HG03280 (cell line): ENCODE measurements around the gene BMP6.
"Not testable (repeated sequence)": the region's sequence is repeated elsewhere in the genome, so short reads cannot be mapped to it uniquely, and the experiment has no call there.

Experiments
- ATAC-seq: cut with Tn5 transposase; IDR thresholded peaks from one replicate; pipeline ENCODE4 v1.9.1; 2021; ENCODE audit warnings: mild to moderate bottlenecking, moderate library complexity; ENCODE audit not compliant: unreplicated experiment

BMP6 gene

DNA sequence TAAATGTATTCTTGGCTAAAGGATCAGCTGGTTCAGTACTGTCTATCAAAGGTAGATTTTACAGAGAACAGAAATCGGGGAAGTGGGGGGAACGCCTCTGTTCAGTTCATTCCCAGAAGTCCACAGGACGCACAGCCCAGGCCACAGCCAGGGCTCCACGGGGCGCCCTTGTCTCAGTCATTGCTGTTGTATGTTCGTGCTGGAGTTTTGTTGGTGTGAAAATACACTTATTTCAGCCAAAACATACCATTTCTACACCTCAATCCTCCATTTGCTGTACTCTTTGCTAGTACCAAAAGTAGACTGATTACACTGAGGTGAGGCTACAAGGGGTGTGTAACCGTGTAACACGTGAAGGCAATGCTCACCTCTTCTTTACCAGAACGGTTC is 154.8 kb downstream of the BMP6 start:
- no peak for ATAC-seq

DNA sequence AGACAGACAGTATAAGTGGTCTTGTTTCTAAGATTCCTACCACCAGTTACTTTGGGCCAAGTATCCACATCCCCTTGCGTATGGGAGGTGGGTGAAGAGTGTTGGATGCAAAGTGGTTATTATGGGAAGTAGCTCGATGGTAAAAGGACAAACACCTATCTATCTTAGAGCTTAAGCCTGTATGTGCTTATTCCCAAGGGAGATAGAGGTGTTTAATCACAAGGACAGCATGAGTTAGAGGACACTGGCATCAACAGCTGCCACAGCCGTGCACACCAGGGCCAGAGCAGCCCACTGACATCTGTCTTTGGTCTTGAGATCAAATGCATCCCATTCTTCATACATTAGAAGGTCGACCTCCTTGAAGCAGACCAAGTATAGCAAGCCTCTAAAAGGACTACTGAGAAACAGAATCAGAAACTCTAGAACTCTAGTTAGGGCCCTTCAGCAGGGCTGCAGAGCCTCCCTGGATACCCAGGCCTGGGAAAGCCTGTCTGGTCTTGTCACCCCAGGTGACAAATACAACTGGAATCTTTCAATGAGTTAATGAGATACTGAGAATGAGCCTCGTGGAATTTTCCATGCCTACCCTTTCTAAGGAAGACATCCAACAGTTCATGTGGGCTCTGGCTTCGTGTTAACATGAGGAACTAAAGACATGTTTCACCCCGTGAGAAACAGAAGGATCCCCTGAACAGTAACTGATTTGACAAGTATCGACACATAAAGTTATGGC is 156.0 kb downstream of the BMP6 start:
- no peak for ATAC-seq

DNA sequence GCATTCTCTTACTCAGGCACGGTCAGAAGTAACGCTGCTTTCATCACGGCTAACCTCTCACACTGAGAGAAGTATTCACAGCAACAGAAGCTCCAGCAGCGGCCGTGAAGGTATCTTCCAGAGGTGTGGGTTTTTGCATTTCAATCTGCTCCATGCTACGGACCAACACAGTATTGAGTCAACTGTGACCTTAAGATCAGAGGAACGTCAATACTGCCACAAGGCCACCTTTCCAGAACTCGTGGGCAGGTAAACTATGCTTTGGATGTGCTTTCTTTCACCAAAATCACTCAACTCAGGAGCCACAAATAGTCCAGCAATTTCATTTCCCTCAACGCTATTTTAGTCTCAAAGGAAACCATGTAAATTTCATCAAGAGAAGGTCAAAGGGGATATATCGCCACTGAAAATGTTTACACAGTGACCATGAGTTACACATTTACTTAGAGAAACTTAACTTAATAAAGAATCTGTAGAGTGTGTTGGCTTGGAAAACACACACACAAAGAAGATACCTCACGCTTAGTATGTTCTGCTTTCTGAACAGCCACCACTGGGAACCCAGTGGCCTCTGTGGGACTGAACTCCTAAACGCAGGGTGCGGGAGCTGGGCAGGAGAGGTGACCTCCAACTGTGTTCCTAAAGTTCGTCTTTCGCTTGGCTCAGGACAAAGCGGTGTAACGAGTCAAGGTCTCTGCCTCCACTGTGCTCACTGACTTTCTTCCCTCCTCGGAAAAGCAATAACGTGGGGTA is 156.8 kb downstream of the BMP6 start:
- ATAC-seq: no peak

DNA sequence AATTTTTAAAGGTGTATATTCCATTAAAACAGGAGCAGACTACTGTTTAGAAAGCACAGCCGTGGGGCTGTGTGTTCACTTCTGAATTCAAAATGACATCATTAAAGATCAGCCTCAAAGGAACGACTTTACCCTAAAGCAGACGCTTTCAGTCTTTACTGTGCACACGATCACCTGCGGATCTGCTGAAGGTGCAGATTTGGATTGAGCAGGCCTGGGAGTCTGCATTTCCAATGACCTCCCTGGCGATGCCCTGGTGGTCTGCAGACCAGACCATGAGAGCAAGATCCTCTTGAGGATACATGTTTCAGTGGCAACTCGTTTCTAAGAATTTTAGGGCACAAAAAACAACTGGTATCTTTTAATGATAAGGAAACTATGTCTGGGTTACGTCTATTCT is 157.5 kb downstream of the BMP6 start:
- no peak for ATAC-seq

DNA sequence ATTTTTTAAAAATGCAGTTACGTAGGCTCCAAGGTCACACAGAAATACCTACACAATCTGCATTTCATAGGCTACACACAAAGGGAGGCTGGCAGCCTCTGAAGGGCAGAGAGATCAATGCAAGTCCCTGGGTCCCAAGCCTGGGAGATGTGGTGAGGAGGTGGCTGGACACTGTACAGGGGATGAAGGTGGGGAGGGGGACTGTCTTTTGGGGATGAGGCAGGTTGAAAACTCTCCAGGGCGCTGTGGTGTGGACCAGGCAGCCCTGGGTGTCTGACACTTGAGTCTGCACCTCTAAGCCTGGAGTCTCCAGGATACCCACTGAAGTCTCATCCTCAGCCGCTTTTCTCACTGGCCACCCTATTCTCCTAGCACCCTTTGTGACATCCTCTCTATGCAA is 160.2 kb downstream of the BMP6 start:
- ATAC-seq: no peak

DNA sequence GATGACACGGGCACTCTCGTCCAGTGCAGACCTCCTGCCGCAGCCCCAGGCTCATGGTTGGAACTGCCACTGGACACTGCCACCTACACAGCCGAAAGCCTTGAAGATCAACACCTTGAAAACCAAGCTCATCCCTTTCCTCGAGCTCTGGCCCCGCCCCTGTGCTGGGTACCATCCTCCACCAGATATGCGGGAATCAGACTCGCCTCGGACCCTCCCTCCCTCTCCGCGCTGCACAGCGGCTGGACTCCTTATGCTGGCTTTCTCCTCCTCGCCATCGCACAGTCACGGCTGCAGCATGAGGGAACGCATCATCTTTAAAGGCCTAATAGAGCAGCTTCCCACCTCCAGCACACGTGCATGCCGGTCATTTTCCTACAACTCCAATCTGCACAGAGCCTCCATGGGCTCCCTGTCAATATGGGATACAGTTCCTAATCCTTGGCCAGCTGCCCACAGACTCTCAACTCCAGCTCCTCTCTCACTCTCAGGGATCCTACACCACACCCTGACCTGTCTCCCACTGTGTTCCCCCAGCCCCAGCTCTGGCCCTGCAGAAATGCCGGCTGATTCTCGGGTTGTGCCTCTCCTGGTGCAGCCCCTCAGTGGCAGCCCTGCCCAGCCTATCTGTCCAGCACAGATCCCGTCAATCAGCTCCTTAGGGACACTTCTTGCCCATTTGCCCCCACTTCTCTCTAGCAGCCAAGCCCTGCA is 161.5 kb downstream of the BMP6 start:
- ATAC-seq: no peak

DNA sequence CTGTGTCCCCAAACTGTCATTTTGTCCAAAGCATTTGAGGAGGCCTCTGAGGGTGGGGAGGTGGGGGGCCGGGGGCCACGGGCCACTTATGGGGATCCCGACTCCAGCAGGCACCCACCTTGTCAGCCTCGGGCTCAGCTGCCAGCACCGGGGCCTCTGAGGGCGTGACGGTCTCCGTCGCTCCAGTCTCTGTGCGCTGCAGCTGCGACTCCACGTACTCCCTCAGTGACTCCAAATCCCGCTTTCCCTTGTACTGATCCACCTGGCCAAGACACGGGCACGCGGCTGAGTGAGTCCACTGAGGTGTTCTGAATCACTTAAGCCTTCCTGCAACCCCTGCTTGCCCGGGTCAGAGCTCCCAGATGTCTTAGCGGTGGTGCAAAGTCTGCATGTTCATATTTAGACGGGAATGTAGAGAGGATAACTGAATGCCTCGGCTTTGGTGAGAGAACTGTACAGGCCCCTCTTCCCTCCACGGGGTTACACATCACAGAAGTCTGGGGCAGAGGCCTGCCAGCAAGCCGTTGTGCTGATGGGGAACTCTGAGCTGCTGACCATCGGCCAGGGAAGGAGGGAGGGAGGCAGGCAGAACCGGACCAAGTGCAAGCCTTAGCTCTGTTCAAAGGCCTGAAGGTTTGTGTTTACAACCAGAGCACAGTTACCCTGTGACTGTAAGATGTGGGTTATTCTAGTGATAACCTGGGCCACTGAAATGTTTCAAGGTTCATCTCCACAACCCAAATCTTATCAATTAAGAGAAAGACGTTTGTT is 162.9 kb downstream of the BMP6 start:
- ATAC-seq: no peak

DNA sequence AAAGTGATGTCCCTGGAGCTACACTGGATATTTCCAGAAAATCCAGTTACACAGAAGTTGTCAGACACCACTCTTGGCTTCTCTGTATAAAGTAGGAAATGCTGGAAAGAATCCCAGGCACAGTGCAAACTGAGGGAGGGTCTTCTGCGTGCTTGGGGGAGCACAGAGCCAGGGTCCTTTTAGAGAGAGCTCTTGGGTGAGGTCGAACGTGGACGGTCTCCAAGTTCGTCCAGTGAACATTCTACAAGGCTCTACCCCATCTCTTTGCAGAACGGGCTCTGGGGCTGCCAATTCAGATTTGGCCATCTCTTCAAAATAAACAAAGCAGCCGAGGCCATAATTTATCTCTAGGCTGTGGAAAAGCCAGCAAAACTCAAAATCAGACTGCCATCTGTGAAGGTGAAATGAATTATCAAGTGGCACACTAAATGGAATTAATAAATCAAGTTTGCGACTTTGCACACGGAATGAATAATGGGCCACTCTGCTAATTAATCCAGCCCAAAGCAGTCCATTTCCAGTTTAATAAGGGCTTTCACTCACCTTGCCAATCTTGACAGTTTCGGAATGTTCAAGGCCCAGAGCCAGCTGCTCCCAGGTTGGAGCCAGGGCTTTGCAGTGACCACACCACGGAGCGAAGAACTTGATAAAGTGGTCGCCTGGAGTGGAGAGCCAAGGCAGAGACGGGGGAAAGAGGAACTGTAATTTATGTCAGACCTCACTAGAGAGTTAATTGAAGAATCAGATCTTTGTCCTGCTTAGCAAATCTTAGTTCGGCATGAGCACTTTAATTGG is 165.4 kb downstream of the BMP6 start:
- no peak for ATAC-seq

DNA sequence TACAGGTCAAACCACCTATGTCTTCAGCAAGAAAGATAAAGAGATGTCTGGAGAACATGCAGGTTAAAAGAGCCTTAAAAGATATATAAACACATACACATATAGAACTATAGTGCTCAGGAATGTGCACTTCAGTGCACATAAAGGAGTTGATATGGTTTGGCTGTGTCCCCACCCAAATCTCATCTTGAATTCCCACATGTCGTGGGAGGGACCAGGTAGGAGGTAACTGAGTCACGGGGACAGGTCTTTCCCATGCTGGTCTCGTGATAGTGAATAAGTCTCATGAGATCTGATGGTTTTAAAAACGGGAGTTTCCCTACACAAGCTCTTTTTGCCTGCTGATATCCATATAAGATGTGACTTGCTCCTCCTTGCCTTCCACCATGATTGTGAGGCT is 166.5 kb downstream of the BMP6 start:
- not testable (repeated sequence) for ATAC-seq

DNA sequence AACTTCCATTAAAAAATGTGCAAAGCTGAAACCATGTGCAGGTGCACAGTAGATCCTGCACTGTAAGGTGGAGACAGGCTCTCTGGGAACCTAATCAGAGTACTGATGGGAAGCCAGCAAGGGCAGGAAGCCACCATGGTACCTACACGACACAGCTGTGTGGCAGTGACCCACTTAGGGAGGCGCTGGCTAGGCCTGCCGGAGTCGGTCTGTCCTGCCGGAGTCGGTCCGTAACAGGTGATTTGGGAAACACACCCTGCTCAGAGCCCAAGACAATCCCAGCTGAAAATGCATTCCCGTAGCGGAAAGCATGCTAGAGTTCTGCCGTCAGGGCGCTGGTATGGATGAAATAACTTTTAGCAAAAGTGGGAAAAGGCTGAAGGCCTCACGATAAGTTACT is 167.4 kb downstream of the BMP6 start:
- ATAC-seq: no peak

DNA sequence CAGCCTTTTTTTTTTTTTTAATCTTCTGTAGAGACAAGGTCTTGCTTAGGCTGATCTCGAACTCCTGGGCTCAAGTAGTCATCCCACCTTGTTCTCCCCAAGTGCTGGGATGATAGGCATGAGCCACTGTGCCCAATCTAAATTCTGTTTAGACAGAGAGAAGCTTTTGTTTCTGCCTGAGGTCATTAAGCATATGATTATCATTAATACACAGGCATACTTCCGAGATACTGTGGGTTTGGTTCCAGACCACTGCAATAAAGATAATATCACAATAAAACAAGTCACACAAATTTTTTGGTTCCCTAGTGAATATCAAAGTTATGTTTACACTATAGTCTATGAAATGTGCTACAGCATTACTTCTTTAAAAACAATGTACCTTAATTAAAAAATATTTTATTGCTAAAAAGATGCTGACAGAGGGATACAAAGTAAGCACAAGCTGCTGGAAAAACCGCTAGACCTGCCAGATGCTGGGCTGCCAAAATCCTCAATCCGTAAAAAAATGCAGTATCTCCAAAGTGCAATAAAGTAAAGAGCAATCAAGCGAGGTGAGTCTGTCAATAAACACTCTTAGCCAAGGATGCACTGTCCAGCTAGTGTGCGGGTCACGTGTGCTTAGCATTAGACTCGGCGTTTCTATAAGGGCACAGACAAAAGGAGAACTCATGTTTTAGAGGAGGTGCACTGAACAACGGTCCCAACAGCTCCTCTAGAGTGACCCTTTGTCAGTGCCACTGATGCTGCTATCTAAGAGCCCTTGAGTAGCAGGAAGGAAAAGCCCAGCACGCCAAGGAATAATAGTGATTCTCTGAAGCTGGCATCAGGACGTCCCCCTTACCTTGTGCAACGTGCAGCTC is 168.6 kb downstream of the BMP6 start:
- ATAC-seq: no peak

DNA sequence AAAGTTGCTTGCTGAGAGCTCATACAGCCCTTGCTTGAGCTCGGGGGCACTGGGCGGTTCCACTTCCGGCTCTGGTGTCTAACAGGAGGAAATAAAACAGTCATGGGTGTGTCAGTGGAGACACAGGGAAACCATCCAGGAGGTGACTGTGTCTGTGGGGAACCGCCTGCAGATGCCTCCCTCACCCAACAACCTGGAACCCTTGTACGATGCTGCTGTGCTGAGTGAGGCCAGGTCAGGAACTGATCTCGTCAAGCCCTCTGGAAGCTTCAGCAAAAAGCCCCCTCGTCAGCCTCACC is 169.2 kb downstream of the BMP6 start:
- no peak for ATAC-seq

DNA sequence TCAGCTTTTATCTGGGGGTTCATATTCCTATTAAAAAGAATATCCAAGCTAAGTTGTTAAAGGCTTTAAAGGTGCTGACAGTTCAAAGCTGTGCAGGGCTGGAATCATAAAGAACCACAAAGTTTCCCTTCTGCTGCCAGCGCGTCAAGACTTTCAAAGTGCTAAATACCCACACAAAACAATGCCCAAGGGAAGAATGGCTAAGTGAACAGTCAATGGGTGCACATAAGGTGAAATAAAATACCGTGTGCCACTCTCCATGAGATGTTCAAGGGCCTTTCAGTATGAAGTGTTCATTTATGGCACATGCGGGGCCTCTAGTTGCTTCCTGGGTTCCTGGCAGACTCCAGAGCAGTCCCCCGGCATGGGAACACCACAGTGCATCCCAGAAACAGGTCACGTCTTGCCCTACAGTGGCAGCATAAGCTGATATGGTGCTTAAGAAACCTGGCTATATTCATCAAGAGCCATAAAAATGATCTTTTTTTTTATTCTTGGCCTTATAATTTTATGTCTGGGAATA is 170.6 kb downstream of the BMP6 start:
- no peak for ATAC-seq

DNA sequence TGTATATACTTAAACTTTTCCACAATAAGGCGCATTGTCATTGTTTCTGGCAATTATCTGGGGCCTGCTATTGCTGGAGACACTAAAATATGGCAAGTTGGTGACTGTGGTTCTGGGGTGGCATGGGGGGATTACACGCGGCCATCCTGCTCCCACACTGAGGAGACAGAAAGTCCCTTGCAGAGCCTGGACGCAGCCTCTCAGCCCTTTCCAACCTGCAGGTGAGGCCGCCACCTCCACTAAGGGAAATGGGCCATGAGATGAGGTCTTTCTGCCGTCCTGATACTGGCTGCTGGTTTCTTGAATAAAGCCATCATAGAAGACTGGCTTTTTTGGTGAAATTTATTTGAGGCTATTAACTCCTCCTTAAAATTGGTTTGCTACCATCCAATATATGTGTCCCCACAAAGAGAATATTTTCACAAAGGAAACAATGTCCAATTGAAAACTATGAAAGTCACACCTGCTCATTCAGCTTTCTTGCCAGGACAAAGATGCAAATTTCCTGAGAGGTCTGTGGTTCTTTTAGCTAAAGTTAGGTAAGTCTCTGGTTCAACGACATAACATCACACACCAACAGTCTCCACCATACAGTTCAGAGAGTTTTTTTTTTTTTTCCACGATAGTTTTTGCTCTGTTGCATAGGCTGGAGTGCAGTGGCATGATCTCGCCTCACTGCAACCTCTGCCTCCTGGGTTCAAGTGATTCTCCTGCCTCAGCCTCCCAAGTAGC is 171.7 kb downstream of the BMP6 start:
- ATAC-seq: peak; percentile 50

DNA sequence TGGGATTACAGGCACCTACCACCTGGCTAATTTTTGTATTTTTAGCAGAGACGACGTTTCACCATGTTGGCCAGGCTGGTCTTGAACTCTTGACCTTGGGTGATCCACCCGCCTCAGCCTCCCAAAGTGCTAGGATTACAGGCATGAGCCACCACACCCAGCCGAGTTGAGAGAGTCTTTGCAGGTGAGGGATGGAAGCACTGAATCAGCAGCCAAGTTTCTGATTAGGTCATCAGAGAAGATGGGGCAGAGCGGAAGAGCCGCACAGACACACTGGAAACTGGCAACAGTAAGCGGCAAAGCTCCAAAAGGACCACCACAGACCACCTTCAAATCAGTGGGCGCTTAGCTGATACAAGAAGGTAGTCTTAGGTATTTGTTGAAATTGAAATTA is 172.3 kb downstream of the BMP6 start:
- ATAC-seq: not testable (repeated sequence)

DNA sequence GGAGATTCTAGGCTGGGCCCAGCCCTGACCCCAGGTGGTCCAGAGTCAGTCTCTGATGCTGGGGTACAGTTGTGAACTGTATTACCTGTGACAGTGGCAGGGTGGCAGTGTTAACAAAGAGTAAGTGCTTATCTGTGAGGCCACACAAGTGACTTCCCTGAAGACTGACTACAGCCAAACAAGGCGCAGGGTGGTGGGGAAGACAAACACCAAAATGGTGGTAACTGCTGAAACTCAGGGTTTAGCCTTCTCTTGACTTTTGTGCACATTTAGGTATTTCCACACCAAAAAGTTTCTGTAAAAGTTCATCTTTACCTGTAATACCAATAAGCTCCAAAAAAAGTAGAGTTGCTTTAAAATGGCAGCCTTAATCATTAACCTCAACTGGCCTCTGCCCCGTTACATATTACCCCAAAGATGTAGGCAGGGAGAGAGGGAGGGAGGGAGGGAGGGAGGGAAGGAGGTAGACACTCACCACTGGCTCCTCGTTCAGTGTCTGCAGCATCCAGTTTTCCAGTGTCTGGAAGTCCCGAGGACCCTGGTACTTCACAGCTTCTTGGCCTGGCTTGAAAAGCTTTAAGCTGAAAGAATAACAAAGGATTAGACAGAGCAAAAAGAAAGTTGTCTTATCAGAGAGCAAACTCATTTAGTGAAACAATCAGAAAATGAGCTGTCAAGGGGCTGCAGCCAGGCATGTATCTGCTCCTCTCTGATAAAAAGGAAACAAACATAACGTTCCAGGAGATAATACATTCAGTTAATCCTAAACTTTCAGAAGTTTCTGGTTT is 173.4 kb downstream of the BMP6 start:
- ATAC-seq: no peak

DNA sequence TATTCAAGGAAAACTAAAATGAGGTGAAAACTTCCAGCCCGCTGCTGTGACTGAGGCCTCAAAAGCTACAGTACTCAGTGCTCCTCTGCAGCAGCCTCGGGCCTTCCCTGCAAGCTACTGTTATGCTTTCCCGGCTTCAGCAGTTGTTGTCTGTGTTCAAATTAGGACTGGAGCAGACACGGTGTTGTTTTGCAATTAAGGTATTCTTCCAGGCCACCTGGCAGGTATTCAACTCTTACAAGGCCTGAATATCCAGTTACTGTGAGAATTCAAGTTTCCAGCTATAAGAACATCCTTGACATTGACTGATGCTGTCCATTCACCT is 174.0 kb downstream of the BMP6 start:
- no peak for ATAC-seq

DNA sequence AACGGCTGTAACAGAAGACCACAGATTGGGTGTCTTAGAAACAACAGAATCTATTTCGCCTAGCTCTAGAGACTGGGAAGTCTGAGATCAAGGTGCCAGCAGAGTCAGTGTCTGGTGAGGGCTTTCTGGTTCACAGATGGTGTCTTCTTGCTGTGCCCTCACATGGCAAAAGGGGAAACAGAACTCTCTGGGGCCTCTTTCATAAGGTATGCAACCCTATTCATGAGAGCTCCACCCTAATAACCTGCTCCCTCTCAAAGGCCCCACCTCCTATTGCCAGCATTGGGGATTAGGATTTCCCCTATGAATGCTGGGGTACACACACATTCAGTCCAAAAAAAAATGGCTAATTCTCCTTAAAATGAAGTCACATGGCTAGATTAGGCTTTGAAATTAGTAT is 174.7 kb downstream of the BMP6 start:
- ATAC-seq: no peak
